SK-N-SH treated with all-trans-retinoic acid at 6 μM for 48 hours (cell line): ENCODE results near the gene STK16.
"Not testable (repeated sequence)": the region's sequence is repeated elsewhere in the genome, so short reads cannot be mapped to it uniquely, and the experiment has no call there.

ENCODE experiments used
- ATAC-seq: fragments of 200-7000 bp; cut with Tn5 transposase; 3 replicates; pipeline ENCODE4 v1.9.1; 2020; ENCODE audit warnings: mild to moderate bottlenecking, moderate library complexity
- ARNTL ChIP-seq: fragments of 450-650 bp; formaldehyde crosslinking; IDR thresholded peaks from 2 replicates; pipeline ENCODE4 v1.5.0; 2020; ENCODE audit warnings: low read depth, mild to moderate bottlenecking, moderate library complexity, borderline replicate concordance
- BACH2 ChIP-seq: fragments of 250-450 bp; sonication (Bioruptor Pico); IDR thresholded peaks from 2 replicates; pipeline ENCODE4 v1.9.0; 2021; ENCODE audit warnings: mild to moderate bottlenecking, borderline replicate concordance
- CSDC2 ChIP-seq: fragments of 250-450 bp; sonication (Bioruptor Pico); IDR thresholded peaks from 2 replicates; pipeline ENCODE4 v1.5.0; 2020; ENCODE audit warnings: mild to moderate bottlenecking, moderate library complexity
- ESRRG ChIP-seq: fragments of 250-450 bp; sonication (Bioruptor Pico); IDR thresholded peaks from 2 replicates; pipeline ENCODE4 v1.6.1; 2021; ENCODE audit warnings: mild to moderate bottlenecking
- GLIS3 ChIP-seq: fragments of 250-450 bp; sonication (Bioruptor Pico); IDR thresholded peaks from 2 replicates; pipeline ENCODE4 v1.5.0; 2020; ENCODE audit warnings: mild to moderate bottlenecking, moderate library complexity
- ISL1 ChIP-seq: fragments of 250-450 bp; sonication (Bioruptor Pico); IDR thresholded peaks from 2 replicates; pipeline ENCODE4 v2.1.2; 2022; ENCODE audit warnings: mild to moderate bottlenecking, moderate library complexity
- OSR1 ChIP-seq: fragments of 250-450 bp; sonication (Bioruptor Pico); IDR thresholded peaks from 2 replicates; pipeline ENCODE4 v1.8.0; 2022; ENCODE audit warnings: moderate library complexity, mild to moderate bottlenecking, inconsistent platforms
- PATZ1 ChIP-seq: fragments of 250-450 bp; sonication (Bioruptor Pico); IDR thresholded peaks from 2 replicates; pipeline ENCODE4 v1.8.0; 2020; ENCODE audit warnings: mild to moderate bottlenecking, moderate library complexity, borderline replicate concordance
- PPARA ChIP-seq: fragments of 250-450 bp; sonication (Bioruptor Pico); IDR thresholded peaks from 2 replicates; pipeline ENCODE4 v1.5.0; 2020; ENCODE audit warnings: mild to moderate bottlenecking, borderline replicate concordance
- RARB ChIP-seq: fragments of 250-450 bp; sonication (Bioruptor Pico); IDR thresholded peaks from 2 replicates; pipeline ENCODE4 v1.8.0; 2021; ENCODE audit warnings: mild to moderate bottlenecking, moderate library complexity
- SNAI2 ChIP-seq: fragments of 250-450 bp; sonication (Bioruptor Pico); IDR thresholded peaks from 2 replicates; pipeline ENCODE4 v1.5.0; 2020; ENCODE audit warnings: mild to moderate bottlenecking, moderate library complexity
- TCF4 ChIP-seq: fragments of 250-450 bp; sonication (Bioruptor Pico); IDR thresholded peaks from 2 replicates; pipeline ENCODE4 v1.8.0; 2021; ENCODE audit warnings: mild to moderate bottlenecking, moderate library complexity, borderline replicate concordance
- TOX ChIP-seq: fragments of 250-450 bp; sonication (Bioruptor Pico); IDR thresholded peaks from 2 replicates; pipeline ENCODE4 v1.8.0; 2021; ENCODE audit warnings: mild to moderate bottlenecking, moderate library complexity, borderline replicate concordance
- TSHZ2 ChIP-seq: fragments of 250-450 bp; sonication (Bioruptor Pico); IDR thresholded peaks from 2 replicates; pipeline ENCODE4 v1.5.0; 2020; ENCODE audit warnings: mild to moderate bottlenecking, moderate library complexity
- ZC3H10 ChIP-seq: fragments of 250-450 bp; sonication (Bioruptor Pico); IDR thresholded peaks from 2 replicates; pipeline ENCODE4 v1.5.1; 2021; ENCODE audit warnings: mild to moderate bottlenecking, moderate library complexity
- ZFP3 ChIP-seq: fragments of 250-450 bp; sonication (Bioruptor Pico); IDR thresholded peaks from 2 replicates; pipeline ENCODE4 v1.5.0; 2020; ENCODE audit warnings: mild to moderate bottlenecking, moderate library complexity
- ZFP30 ChIP-seq: fragments of 450-650 bp; formaldehyde crosslinking; IDR thresholded peaks from 2 replicates; pipeline ENCODE4 v1.5.0; 2022; ENCODE audit warnings: mild to moderate bottlenecking, moderate library complexity
- ZNF70 ChIP-seq: fragments of 450-650 bp; formaldehyde crosslinking; IDR thresholded peaks from 2 replicates; pipeline ENCODE4 v1.5.0; 2020; ENCODE audit warnings: mild to moderate bottlenecking, moderate library complexity
- ZNF8 ChIP-seq: fragments of 450-650 bp; formaldehyde crosslinking; IDR thresholded peaks from 2 replicates; pipeline ENCODE4 v1.5.0; 2020; ENCODE audit warnings: mild to moderate bottlenecking, moderate library complexity
- TF ChIP-seq, protein P1 (sequence below): fragments of 250-450 bp; sonication (Bioruptor Pico); IDR thresholded peaks from 2 replicates; pipeline ENCODE4 v1.5.1; 2020; ENCODE audit warnings: low read depth, mild to moderate bottlenecking, moderate library complexity
- TF ChIP-seq, protein P2 (sequence below): fragments of 250-450 bp; sonication (Bioruptor Pico); IDR thresholded peaks from 2 replicates; pipeline ENCODE4 v1.5.1; 2021; ENCODE audit warnings: mild to moderate bottlenecking, moderate library complexity

Gene STK16

GRCh38 chr2:219245148-219245898 lies at the start of gene STK16, which contains the start of gene GLB1L:
TSS of gene STK16 (plus strand) at chr2:219245479. CDS start at chr2:219246000, 521 bp downstream.
TSS of gene GLB1L (minus strand) at chr2:219245444. CDS start at chr2:219243573, 1,871 bp downstream.
- ATAC-seq, result peak; percentile 94
- TF ChIP-seq BACH2 (CRISPR knock-in tag) (no peak), GLIS3 (0 out of 2 replicates have a peak, but pooled peaks have one; percentile 6), CSDC2 (CRISPR knock-in tag) (peak; percentile 31; the same call in 1 of the 2 replicates), ESRRG (CRISPR knock-in tag) (no peak), ZNF8 (CRISPR knock-in tag) (no peak), OSR1 (CRISPR knock-in tag) (no peak), ZFP3 (no peak)
- TF ChIP-seq, all 23 proteins: peak for 2

GRCh38 chr2:219197388-219197787 lies 47.9 kb upstream of the STK16 start:
- no peak for ATAC-seq
- TF ChIP-seq ESRRG (CRISPR knock-in tag), result no peak
- TF ChIP-seq TCF4 (CRISPR knock-in tag), result no peak
- TF ChIP-seq BACH2 (CRISPR knock-in tag), result no peak
- TF ChIP-seq ARNTL (CRISPR knock-in tag), result no peak
- TF ChIP-seq RARB (CRISPR knock-in tag), result no peak
- TF ChIP-seq CSDC2 (CRISPR knock-in tag), result no peak
- no peak for TF ChIP-seq OSR1 (CRISPR knock-in tag)
- TF ChIP-seq TSHZ2 (CRISPR knock-in tag), result no peak
- TF ChIP-seq, protein P1, sequence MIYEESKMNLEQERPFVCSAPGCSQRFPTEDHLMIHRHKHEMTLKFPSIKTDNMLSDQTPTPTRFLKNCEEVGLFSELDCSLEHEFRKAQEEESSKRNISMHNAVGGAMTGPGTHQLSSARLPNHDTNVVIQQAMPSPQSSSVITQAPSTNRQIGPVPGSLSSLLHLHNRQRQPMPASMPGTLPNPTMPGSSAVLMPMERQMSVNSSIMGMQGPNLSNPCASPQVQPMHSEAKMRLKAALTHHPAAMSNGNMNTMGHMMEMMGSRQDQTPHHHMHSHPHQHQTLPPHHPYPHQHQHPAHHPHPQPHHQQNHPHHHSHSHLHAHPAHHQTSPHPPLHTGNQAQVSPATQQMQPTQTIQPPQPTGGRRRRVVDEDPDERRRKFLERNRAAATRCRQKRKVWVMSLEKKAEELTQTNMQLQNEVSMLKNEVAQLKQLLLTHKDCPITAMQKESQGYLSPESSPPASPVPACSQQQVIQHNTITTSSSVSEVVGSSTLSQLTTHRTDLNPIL (CRISPR knock-in tag), result no peak
- TF ChIP-seq, protein P2, sequence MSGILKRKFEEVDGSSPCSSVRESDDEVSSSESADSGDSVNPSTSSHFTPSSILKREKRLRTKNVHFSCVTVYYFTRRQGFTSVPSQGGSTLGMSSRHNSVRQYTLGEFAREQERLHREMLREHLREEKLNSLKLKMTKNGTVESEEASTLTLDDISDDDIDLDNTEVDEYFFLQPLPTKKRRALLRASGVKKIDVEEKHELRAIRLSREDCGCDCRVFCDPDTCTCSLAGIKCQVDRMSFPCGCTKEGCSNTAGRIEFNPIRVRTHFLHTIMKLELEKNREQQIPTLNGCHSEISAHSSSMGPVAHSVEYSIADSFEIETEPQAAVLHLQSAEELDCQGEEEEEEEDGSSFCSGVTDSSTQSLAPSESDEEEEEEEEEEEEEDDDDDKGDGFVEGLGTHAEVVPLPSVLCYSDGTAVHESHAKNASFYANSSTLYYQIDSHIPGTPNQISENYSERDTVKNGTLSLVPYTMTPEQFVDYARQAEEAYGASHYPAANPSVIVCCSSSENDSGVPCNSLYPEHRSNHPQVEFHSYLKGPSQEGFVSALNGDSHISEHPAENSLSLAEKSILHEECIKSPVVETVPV, result no peak
- TF ChIP-seq ZC3H10, result no peak
- no peak for TF ChIP-seq TOX
- no peak for TF ChIP-seq SNAI2

GRCh38 chr2:219198974-219199373 lies 46.3 kb upstream of the STK16 start:
- TF ChIP-seq PPARA (CRISPR knock-in tag), result no peak
- TF ChIP-seq SNAI2, result no peak
- TF ChIP-seq ZC3H10, result no peak
- TF ChIP-seq ZFP3, result no peak
- no peak for TF ChIP-seq CSDC2 (CRISPR knock-in tag)
- TF ChIP-seq ZFP30, result no peak
- TF ChIP-seq ZNF70, result no peak
- TF ChIP-seq BACH2 (CRISPR knock-in tag), result no peak
- no peak for ATAC-seq

DNA sequence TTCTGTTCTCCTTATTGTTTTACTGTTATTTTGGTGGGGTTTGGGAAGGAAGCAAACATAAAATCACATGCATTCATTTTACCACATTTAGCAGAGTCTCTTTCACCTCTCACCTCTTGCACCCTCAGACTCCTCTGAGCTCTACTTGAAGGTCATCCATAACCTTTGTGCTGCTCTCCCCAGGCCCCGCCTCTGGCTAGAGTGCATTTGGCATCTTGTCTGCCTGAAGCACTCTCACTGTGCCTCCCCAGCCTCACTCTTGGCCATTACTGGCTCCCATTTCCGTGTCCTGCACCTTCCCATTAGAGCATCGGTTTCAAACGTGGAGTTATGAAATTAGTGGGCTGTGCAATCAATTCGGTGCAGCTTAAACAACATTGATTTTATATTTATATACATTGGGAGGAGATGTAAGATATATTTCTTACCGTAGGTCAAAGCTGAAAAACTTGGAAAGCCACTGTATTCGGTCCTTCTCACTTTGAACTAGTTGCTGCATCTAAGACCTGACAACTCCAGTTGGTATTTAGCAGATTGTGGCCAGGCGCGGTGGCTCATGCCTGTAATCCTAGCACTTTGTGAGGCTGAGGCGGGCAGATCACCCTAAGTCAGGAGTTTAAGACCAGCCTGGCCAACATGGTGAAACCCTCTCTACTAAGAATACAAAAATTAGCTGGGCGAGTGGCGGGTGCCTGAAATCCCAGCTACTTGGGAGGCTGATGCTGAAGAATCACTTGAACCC lies 45.6 kb upstream of the STK16 start:
- TF ChIP-seq PATZ1 (no peak), TOX (no peak), PPARA (CRISPR knock-in tag) (no peak), ARNTL (CRISPR knock-in tag) (no peak), CSDC2 (CRISPR knock-in tag) (no peak), ZNF8 (CRISPR knock-in tag) (no peak), ZFP30 (no peak), ZNF70 (no peak), ISL1 (CRISPR knock-in tag) (no peak), RARB (CRISPR knock-in tag) (no peak)
- TF ChIP-seq, protein P1 (CRISPR knock-in tag), result no peak
- TF ChIP-seq, protein P2, result no peak
- no peak for ATAC-seq

GRCh38 chr2:219200502-219201326 lies 44.6 kb upstream of the STK16 start:
- not testable (repeated sequence) for ATAC-seq
